ENCODE results near the gene VIP. TPM values are rescaled to one million over a fixed set of nuclear protein-coding genes. Genes with fewer than 3 reads are reported as not detected.
A peak's percentile ranks its signal among the peaks of the same experiment; 100 is the strongest.

The VIP gene
- total and polyA plus RNA-seq, 2 of the 8 experiments (the other 6 are each of a cell fraction or from before 2014, with no cell fraction given) = not detected

- TF ChIP-seq CHD7 (IDR thresholded peaks at IDR 0.05; ENCODE audit: insufficient replicate concordance, low read length) (no peak), RFX5 (IDR thresholded peaks at IDR 0.05; ENCODE audit: borderline replicate concordance, low read depth, low read length) (no peak), CTCF (IDR thresholded peaks at IDR 0.05; ENCODE audit: control extremely low read depth in 1 of 3, insufficient read depth in 1 of 3, low read depth in 1 of 3, low read length in 3 of 3) (peak in 1 of 3 experiments; percentile 15; a peak in 1 of 4 replicates), RAD21 (IDR thresholded peaks at IDR 0.05 in 1 of 2, conservative IDR thresholded peaks at IDR 0.05 in 1 of 2; ENCODE audit: low read depth in 2 of 2, low read length in 2 of 2) (peak; percentile 41 to 46)
Measured at GRCh38 chr6:152716322-152716721, 34.3 kb upstream of the VIP start (continued).
